ENCODE results near the gene UBE2E2. TPM values are rescaled to one million over a fixed set of nuclear protein-coding genes. Genes with fewer than 3 reads are reported as not detected.

Gene UBE2E2
- total RNA-seq, 1 experiment from 2014 or later = 14.7 TPM

DNA sequence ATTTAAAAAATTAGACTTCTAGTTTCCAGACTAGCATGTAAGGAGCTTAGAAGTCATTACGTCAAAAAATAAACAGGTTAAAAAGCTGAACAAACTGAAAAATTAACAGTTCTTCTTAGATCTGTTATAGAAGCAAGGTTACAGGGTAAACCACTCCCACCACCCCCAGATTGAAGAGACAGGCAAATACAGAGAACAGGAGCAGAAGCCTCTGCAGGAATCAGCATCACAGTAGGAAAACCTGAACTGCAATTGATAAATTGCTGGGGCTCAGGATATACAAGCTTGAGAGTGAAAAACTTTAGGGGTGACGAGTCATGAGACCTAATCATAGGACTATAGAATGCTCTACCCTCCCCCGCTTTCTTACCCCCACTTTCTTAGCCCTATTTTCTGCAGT, 222.3 kb downstream of the UBE2E2 start:
- H3K27me3 ChIP-seq (ENCODE audit: low read length) = no peaks in the 10 kb centered on the region
- H3K4me2 ChIP-seq (ENCODE audit: low read depth, low read length, poor library complexity, severe bottlenecking) = no peak overlapping the region
- no peak for DNase-seq
- H3K9ac ChIP-seq (ENCODE audit: low read length) = no peak overlapping the region
- H3K36me3 ChIP-seq (ENCODE audit: insufficient read depth, low read length) = no peaks in the 10 kb centered on the region
- no peak overlapping the region for H3K27ac ChIP-seq (ENCODE audit: low read length)
- H3K9me2 ChIP-seq (replicated peaks; ENCODE audit: insufficient read depth, low read length) = no peaks in the 10 kb centered on the region
- H3K4me3 ChIP-seq (ENCODE audit: low read length) = no peak overlapping the region
- H4K20me1 ChIP-seq (ENCODE audit: insufficient read depth, low read depth, low read length) = no peaks in the 10 kb centered on the region; the same call in 1 of the 2 replicates
- no peaks in the 10 kb centered on the region for H3K79me2 ChIP-seq (ENCODE audit: low read length)
- no peak overlapping the region for H2AFZ ChIP-seq (ENCODE audit: low read length)
- H3K9me3 ChIP-seq (ENCODE audit: low read length) = no peaks in the 10 kb centered on the region
- peaks cover 5% of the 10 kb centered on the region; the same call in 1 of the 2 replicates for H3K4me1 ChIP-seq (ENCODE audit: low read length)

DNA sequence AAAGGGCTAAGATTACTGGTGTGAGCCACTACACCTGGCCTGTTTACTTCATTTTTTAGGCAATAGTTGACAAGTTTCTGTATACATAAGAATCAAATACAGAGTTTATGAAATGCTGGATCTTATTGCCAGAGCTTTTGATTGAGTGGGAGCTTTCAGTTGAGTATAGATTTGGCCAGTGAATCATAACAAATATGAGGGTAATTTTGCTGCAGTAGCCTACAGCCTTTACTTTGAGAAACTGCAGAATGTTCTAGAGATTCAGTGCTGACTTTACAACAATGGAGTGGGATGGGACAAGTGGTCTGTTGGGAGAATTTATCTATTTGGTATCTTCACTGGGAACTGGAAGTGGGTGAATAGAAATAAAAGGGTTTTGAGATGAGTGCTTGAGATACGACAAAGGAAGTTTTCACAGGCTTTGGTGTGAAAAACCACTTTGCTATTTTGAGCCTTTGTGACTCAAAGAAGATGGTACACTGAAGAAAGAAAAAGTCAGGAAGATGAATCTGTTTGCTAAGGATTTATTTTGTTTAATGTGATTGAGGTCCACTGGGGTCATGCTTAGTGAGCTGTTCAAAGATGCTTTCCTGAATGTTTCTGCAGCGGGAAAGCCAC, 227.8 kb downstream of the UBE2E2 start:
- DNase-seq = no peak
- Histone ChIP-seq H3K36me3 (ENCODE audit: insufficient read depth, low read length) (no peaks in the 10 kb centered on the region), H2AFZ (ENCODE audit: low read length) (no peak overlapping the region), H3K4me3 (ENCODE audit: low read length) (no peak overlapping the region), H3K27ac (ENCODE audit: low read length) (no peak overlapping the region), H3K9me3 (ENCODE audit: low read length) (no peaks in the 10 kb centered on the region), H3K4me1 (ENCODE audit: low read length) (no peaks in the 10 kb centered on the region), H3K27me3 (ENCODE audit: low read length) (no peaks in the 10 kb centered on the region), H3K4me2 (ENCODE audit: low read depth, low read length, poor library complexity, severe bottlenecking) (no peak overlapping the region), H4K20me1 (ENCODE audit: insufficient read depth, low read depth, low read length) (no peaks in the 10 kb centered on the region), H3K9me2 (replicated peaks; ENCODE audit: insufficient read depth, low read length) (no peaks in the 10 kb centered on the region), H3K9ac (ENCODE audit: low read length) (no peak overlapping the region), H3K79me2 (ENCODE audit: low read length) (no peaks in the 10 kb centered on the region)

- H3K9me2 ChIP-seq (replicated peaks; ENCODE audit: insufficient read depth, low read length) = no peaks in the 10 kb centered on the region
- H3K27me3 ChIP-seq (ENCODE audit: low read length) = no peaks in the 10 kb centered on the region
- H3K4me2 ChIP-seq (ENCODE audit: low read depth, low read length, poor library complexity, severe bottlenecking) = no peak overlapping the region
- no peak overlapping the region for H3K9ac ChIP-seq (ENCODE audit: low read length)
- no peaks in the 10 kb centered on the region for H4K20me1 ChIP-seq (ENCODE audit: insufficient read depth, low read depth, low read length)
- H2AFZ ChIP-seq (ENCODE audit: low read length) = no peak overlapping the region
- H3K36me3 ChIP-seq (ENCODE audit: insufficient read depth, low read length) = no peaks in the 10 kb centered on the region
- no peaks in the 10 kb centered on the region for H3K79me2 ChIP-seq (ENCODE audit: low read length)
- no peaks in the 10 kb centered on the region for H3K9me3 ChIP-seq (ENCODE audit: low read length)
- no peak for DNase-seq
- no peak overlapping the region for H3K27ac ChIP-seq (ENCODE audit: low read length)
- H3K4me3 ChIP-seq (ENCODE audit: low read length) = no peak overlapping the region
- no peaks in the 10 kb centered on the region for H3K4me1 ChIP-seq (ENCODE audit: low read length)
Observed at GRCh38 chr3:23431764-23432163, 228.6 kb downstream of the UBE2E2 start.

- no peak for DNase-seq
- no peak overlapping the region for H3K4me3 ChIP-seq (ENCODE audit: low read length)
- H3K9me3 ChIP-seq (ENCODE audit: low read length) = no peaks in the 10 kb centered on the region
- no peaks in the 10 kb centered on the region for H3K79me2 ChIP-seq (ENCODE audit: low read length)
- H3K36me3 ChIP-seq (ENCODE audit: insufficient read depth, low read length) = no peaks in the 10 kb centered on the region
- H3K27ac ChIP-seq (ENCODE audit: low read length) = no peak overlapping the region
- H2AFZ ChIP-seq (ENCODE audit: low read length) = no peak overlapping the region
- H3K9ac ChIP-seq (ENCODE audit: low read length) = no peak overlapping the region
- no peaks in the 10 kb centered on the region for H3K4me1 ChIP-seq (ENCODE audit: low read length)
- no peak overlapping the region for H3K4me2 ChIP-seq (ENCODE audit: low read depth, low read length, poor library complexity, severe bottlenecking)
- H3K9me2 ChIP-seq (replicated peaks; ENCODE audit: insufficient read depth, low read length) = no peaks in the 10 kb centered on the region
- H3K27me3 ChIP-seq (ENCODE audit: low read length) = no peaks in the 10 kb centered on the region
- no peaks in the 10 kb centered on the region for H4K20me1 ChIP-seq (ENCODE audit: insufficient read depth, low read depth, low read length)
Observed at GRCh38 chr3:23435318-23435717, 232.2 kb downstream of the UBE2E2 start.

DNA sequence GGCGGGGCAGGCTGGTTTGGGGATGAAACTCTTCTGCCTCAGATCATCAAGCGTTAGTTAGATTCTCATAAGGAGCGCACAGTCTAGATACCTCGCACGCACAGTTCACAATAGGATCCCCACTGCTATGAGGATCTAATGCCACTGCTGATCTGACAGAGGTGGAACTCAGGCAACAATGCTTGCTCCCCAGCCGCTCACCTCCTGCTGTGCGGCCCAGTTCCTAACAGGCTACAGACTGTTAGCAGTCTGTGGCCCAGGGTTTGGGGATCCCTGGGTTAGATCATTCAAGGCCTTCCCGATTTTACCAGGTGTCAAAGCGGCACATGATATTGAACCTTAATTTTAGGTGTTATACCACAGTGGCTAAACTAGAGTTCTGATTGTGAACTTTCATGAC, 232.8 kb downstream of the UBE2E2 start:
- H2AFZ ChIP-seq (ENCODE audit: low read length) = no peak overlapping the region
- no peaks in the 10 kb centered on the region for H3K79me2 ChIP-seq (ENCODE audit: low read length)
- no peak overlapping the region for H3K27ac ChIP-seq (ENCODE audit: low read length)
- no peak for DNase-seq
- H3K4me3 ChIP-seq (ENCODE audit: low read length) = no peak overlapping the region
- no peaks in the 10 kb centered on the region for H3K36me3 ChIP-seq (ENCODE audit: insufficient read depth, low read length)
- H3K4me1 ChIP-seq (ENCODE audit: low read length) = no peaks in the 10 kb centered on the region
- H3K9me3 ChIP-seq (ENCODE audit: low read length) = no peaks in the 10 kb centered on the region
- no peaks in the 10 kb centered on the region for H3K27me3 ChIP-seq (ENCODE audit: low read length)
- H3K9ac ChIP-seq (ENCODE audit: low read length) = no peak overlapping the region
- H3K9me2 ChIP-seq (replicated peaks; ENCODE audit: insufficient read depth, low read length) = no peaks in the 10 kb centered on the region
- H3K4me2 ChIP-seq (ENCODE audit: low read depth, low read length, poor library complexity, severe bottlenecking) = no peak overlapping the region
- H4K20me1 ChIP-seq (ENCODE audit: insufficient read depth, low read depth, low read length) = no peaks in the 10 kb centered on the region

GRCh38 chr3:23437484-23438145, 234.5 kb downstream of the UBE2E2 start:
- Histone ChIP-seq H3K9me3 (ENCODE audit: low read length) (no peaks in the 10 kb centered on the region), H3K79me2 (ENCODE audit: low read length) (no peaks in the 10 kb centered on the region), H3K9ac (ENCODE audit: low read length) (no peak overlapping the region), H3K4me2 (ENCODE audit: low read depth, low read length, poor library complexity, severe bottlenecking) (no peak overlapping the region), H4K20me1 (ENCODE audit: insufficient read depth, low read depth, low read length) (no peaks in the 10 kb centered on the region), H3K27me3 (ENCODE audit: low read length) (no peaks in the 10 kb centered on the region), H3K9me2 (replicated peaks; ENCODE audit: insufficient read depth, low read length) (no peaks in the 10 kb centered on the region), H2AFZ (ENCODE audit: low read length) (no peak overlapping the region), H3K4me1 (ENCODE audit: low read length) (no peaks in the 10 kb centered on the region), H3K4me3 (ENCODE audit: low read length) (no peak overlapping the region), H3K36me3 (ENCODE audit: insufficient read depth, low read length) (no peaks in the 10 kb centered on the region), H3K27ac (ENCODE audit: low read length) (no peak overlapping the region)
- no peak for DNase-seq

DNA sequence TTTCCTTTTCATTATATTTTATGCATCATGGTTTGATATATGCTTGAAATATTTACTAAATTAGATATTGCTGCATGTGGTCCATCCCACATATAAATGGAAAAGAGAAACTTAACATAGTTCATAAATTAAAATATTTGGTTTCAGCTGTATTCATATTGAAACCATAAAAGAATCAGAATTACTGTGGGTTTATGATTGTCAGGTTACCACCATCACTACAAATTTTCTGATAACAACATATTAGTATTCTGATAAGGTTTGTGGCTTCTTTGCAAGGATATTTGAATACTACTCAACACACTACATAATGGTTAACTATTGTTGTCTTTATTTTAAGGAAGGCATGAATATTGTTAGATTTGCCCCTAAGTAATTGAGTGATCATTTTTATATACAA, 235.5 kb downstream of the UBE2E2 start:
- Histone ChIP-seq H3K36me3 (ENCODE audit: insufficient read depth, low read length) (no peaks in the 10 kb centered on the region), H3K4me1 (ENCODE audit: low read length) (no peaks in the 10 kb centered on the region), H3K4me3 (ENCODE audit: low read length) (no peak overlapping the region), H4K20me1 (ENCODE audit: insufficient read depth, low read depth, low read length) (no peaks in the 10 kb centered on the region), H3K9me3 (ENCODE audit: low read length) (no peaks in the 10 kb centered on the region), H3K9me2 (replicated peaks; ENCODE audit: insufficient read depth, low read length) (no peaks in the 10 kb centered on the region), H2AFZ (ENCODE audit: low read length) (no peak overlapping the region), H3K4me2 (ENCODE audit: low read depth, low read length, poor library complexity, severe bottlenecking) (no peak overlapping the region), H3K27me3 (ENCODE audit: low read length) (no peaks in the 10 kb centered on the region), H3K27ac (ENCODE audit: low read length) (no peak overlapping the region), H3K9ac (ENCODE audit: low read length) (no peak overlapping the region), H3K79me2 (ENCODE audit: low read length) (no peaks in the 10 kb centered on the region)
- DNase-seq = no peak

DNA sequence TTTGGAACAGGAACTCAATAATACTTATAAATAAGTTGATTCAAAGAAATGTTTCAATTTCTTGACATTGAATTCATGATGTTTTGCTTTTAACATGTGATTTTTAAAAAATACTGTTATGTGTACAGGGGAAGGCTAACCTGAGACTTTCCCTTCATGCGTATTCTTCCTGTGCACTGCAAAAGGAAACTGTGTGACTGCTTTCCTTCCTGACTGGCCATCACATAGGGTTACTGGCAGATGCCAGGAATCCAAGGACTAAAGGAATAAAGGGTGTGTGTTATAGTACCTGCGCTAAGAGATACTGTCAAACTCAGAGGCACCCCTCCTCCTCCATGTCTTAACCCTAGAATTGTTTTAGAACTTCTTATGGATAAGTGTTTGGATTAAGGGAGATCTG, 236.0 kb downstream of the UBE2E2 start:
- no peaks in the 10 kb centered on the region for H4K20me1 ChIP-seq (ENCODE audit: insufficient read depth, low read depth, low read length)

More for the DNA sequence above, 236.0 kb downstream of the UBE2E2 start:
- Histone ChIP-seq H3K4me2 (ENCODE audit: low read depth, low read length, poor library complexity, severe bottlenecking) (no peak overlapping the region), H3K27me3 (ENCODE audit: low read length) (no peaks in the 10 kb centered on the region), H3K9me3 (ENCODE audit: low read length) (no peaks in the 10 kb centered on the region), H3K4me1 (ENCODE audit: low read length) (no peaks in the 10 kb centered on the region), H3K36me3 (ENCODE audit: insufficient read depth, low read length) (no peaks in the 10 kb centered on the region), H3K9me2 (replicated peaks; ENCODE audit: insufficient read depth, low read length) (no peaks in the 10 kb centered on the region), H2AFZ (ENCODE audit: low read length) (no peak overlapping the region), H3K4me3 (ENCODE audit: low read length) (no peak overlapping the region), H3K27ac (ENCODE audit: low read length) (no peak overlapping the region), H3K79me2 (ENCODE audit: low read length) (no peaks in the 10 kb centered on the region), H3K9ac (ENCODE audit: low read length) (no peak overlapping the region)
- no peak for DNase-seq
